ENCODE measurements around the gene NPAS2. TPM values are rescaled to one million over a fixed set of nuclear protein-coding genes. Genes with fewer than 3 reads are reported as not detected.

The NPAS2 gene
- total RNA-seq, 1 donor from 2014 or later: 39.4 TPM

DNA sequence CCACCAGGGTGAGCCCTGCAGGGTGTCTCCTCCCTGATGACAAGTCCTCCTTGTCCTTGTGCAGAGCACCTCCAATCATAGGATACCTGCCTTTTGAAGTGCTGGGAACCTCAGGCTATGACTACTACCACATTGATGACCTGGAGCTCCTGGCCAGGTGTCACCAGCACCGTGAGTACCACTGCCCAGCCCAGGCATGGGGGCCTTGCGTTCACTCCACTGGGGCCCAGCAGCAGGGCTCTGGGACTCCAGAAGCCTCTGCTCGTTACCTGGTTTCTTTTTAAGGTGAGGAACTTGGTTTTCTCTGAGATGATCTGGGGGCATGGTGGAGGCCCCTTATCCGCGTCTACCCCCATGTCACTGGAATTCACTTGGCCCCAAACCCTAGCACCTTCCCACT is 145.7 kb downstream of the NPAS2 start:
- Histone ChIP-seq H4K20me1 (ENCODE audit: low read depth) (no peaks in the 10 kb centered on the region), H3K27ac (no peak overlapping the region), H3K36me3 (no peaks in the 10 kb centered on the region), H3K27me3 (no peaks in the 10 kb centered on the region), H3K4me1 (no peaks in the 10 kb centered on the region), H3K79me2 (ENCODE audit: low read depth) (no peaks in the 10 kb centered on the region), H2AFZ (replicated peaks) (no peak overlapping the region), H3F3A (ENCODE audit: low read depth) (no peaks in the 10 kb centered on the region), H3K9ac (no peak overlapping the region), H3K4me3 (no peak overlapping the region), H3K9me3 (ENCODE audit: low read depth) (no peaks in the 10 kb centered on the region), H3K4me2 (no peak overlapping the region)
- DNase-seq (ENCODE audit: low spot score): no peak
- H3K4me1 Mint-ChIP-seq: no peaks in the 10 kb centered on the region
- no peaks in the 10 kb centered on the region for H3K36me3 Mint-ChIP-seq
- peaks cover 3% of the 10 kb centered on the region for H3K27me3 Mint-ChIP-seq (ENCODE audit: insufficient read depth, low read depth)
- no peak overlapping the region for H3K27ac Mint-ChIP-seq
- H3K4me3 Mint-ChIP-seq: no peak overlapping the region
- TF ChIP-seq CTCF (IDR thresholded peaks at IDR 0.05) (no peak), EZH2phosphoT487 (IDR thresholded peaks at IDR 0.05) (no peak), EZH2 (IDR thresholded peaks at IDR 0.05) (no peak)
- H3K9me3 Mint-ChIP-seq: no peaks in the 10 kb centered on the region

- no peak overlapping the region for H3K4me3 ChIP-seq
- H3K36me3 ChIP-seq: no peaks in the 10 kb centered on the region
- no peak overlapping the region for H3K4me2 ChIP-seq
- H3K4me1 Mint-ChIP-seq: no peaks in the 10 kb centered on the region
- no peak overlapping the region for H3K27ac Mint-ChIP-seq
- H3K9ac ChIP-seq: no peak overlapping the region
- peaks cover 6% of the 10 kb centered on the region for H3K27me3 Mint-ChIP-seq (ENCODE audit: insufficient read depth, low read depth)
- no peak overlapping the region for H2AFZ ChIP-seq (replicated peaks)
- H3K9me3 Mint-ChIP-seq: no peaks in the 10 kb centered on the region
- H3K79me2 ChIP-seq (ENCODE audit: low read depth): no peaks in the 10 kb centered on the region
- H3K27ac ChIP-seq: no peak overlapping the region
- H3K4me3 Mint-ChIP-seq: no peak overlapping the region
- no peaks in the 10 kb centered on the region for H3K4me1 ChIP-seq
- TF ChIP-seq EZH2phosphoT487 (IDR thresholded peaks at IDR 0.05) (no peak), CTCF (IDR thresholded peaks at IDR 0.05) (no peak), EZH2 (IDR thresholded peaks at IDR 0.05) (no peak)
- H3F3A ChIP-seq (ENCODE audit: low read depth): no peaks in the 10 kb centered on the region
- no peak for DNase-seq (ENCODE audit: low spot score)
- H3K9me3 ChIP-seq (ENCODE audit: low read depth): no peaks in the 10 kb centered on the region
- no peaks in the 10 kb centered on the region for H3K36me3 Mint-ChIP-seq
- no peaks in the 10 kb centered on the region for H3K27me3 ChIP-seq
- no peaks in the 10 kb centered on the region for H4K20me1 ChIP-seq (ENCODE audit: low read depth)
These were observed 147.8 kb downstream of the NPAS2 start for GRCh38 chr2:100967716-100968115.

DNA sequence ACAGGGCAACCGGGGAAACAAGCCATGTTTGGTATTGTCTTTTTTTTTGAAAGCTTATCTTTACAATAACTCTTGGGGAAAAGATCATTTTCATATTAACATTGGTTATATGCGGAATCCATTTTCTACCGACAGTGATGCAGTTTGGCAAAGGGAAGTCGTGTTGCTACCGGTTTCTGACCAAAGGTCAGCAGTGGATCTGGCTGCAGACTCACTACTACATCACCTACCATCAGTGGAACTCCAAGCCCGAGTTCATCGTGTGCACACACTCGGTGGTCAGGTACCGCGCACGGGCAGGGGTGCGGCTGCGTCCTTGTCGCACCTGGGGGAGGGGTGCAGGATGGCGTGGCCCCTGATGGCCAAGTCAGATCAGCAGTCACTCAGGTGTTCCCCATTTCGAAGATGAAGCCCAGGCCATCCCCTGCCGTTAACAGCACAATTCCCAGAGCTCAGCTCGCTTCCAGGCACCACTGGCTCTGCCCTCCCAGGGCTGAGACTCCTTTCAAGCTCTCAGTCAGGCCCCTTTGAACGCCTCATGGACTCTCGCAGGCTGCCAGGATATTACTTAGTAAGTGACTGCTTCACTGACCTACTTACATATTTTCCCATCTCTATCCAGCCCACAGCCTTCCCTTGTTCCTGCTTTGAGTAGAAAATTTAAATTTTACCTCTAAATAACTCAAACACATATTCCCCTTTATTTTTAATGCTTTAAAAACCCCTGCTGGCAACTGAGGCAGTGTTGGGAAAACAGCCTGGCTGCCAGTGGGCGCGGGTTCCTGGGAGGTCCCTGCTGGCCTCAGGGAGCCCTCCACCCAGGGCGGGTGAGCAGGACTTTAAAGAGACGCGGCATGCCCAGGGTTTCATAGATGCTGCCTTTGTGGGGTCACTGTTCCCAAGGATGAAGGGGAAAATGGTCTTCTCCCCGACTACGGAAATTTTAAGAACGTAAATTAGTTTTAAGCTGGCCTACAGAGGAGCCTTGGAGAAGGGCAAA is 148.5 kb downstream of the NPAS2 start:
- Mint-ChIP-seq H3K27me3 (ENCODE audit: insufficient read depth, low read depth) (peaks cover 6% of the 10 kb centered on the region), H3K9me3 (no peaks in the 10 kb centered on the region), H3K4me3 (no peak overlapping the region), H3K4me1 (no peaks in the 10 kb centered on the region), H3K27ac (no peak overlapping the region), H3K36me3 (no peaks in the 10 kb centered on the region)
- TF ChIP-seq EZH2 (IDR thresholded peaks at IDR 0.05) (no peak), CTCF (IDR thresholded peaks at IDR 0.05) (no peak), EZH2phosphoT487 (IDR thresholded peaks at IDR 0.05) (no peak)
- no peaks in the 10 kb centered on the region for H3K27me3 ChIP-seq
- no peak overlapping the region for H3K27ac ChIP-seq
- no peak for DNase-seq (ENCODE audit: low spot score)
- H3K79me2 ChIP-seq (ENCODE audit: low read depth): no peaks in the 10 kb centered on the region
- H3K9me3 ChIP-seq (ENCODE audit: low read depth): no peaks in the 10 kb centered on the region
- H3K36me3 ChIP-seq: no peaks in the 10 kb centered on the region
- H3K4me2 ChIP-seq: no peak overlapping the region
- H2AFZ ChIP-seq (replicated peaks): no peak overlapping the region
- no peak overlapping the region for H3K4me3 ChIP-seq
- H3K9ac ChIP-seq: no peak overlapping the region
- no peaks in the 10 kb centered on the region for H3F3A ChIP-seq (ENCODE audit: low read depth)
- H3K4me1 ChIP-seq: no peaks in the 10 kb centered on the region
- no peaks in the 10 kb centered on the region for H4K20me1 ChIP-seq (ENCODE audit: low read depth)
